ENCODE results near the gene CBX4. TPM values are rescaled to one million over a fixed set of nuclear protein-coding genes. Genes with fewer than 3 reads are reported as not detected.

The CBX4 gene
- total and polyA plus RNA-seq, 4 experiments from 2014 or later = 1.2 to 65.7 (median 37.2) TPM

- Mint-ChIP-seq H3K4me1 (peaks cover 8 to 27% (median 14%) of the 10 kb centered on the region in 4 donors), H3K27me3 (peaks cover 25 to 37% of the 10 kb centered on the region in 2 donors), H3K27ac (peak overlapping the region in 1 of 7 donors; percentile 68), H3K36me3 (peaks cover 0 to 3% of the 10 kb centered on the region in 2 donors), H3K4me3 (no peak overlapping the region), H3K9me3 (peaks cover 0 to 1% (median 0%) of the 10 kb centered on the region in 8 donors)
- Histone ChIP-seq H3K27ac (ENCODE audit: low read depth, low read length) (no peak overlapping the region), H3K27me3 (ENCODE audit: insufficient read depth, low read length) (peaks cover 23% of the 10 kb centered on the region), H3K9me3 (ENCODE audit: control insufficient read depth in 1 of 2, low read length in 2 of 2) (no peaks in the 10 kb centered on the region), H3K4me1 (ENCODE audit: insufficient read depth, low read length) (peaks cover 35% of the 10 kb centered on the region), H3K4me3 (ENCODE audit: low read length in 2 of 2) (no peak overlapping the region), H3K36me3 (ENCODE audit: insufficient read depth, low read length) (no peaks in the 10 kb centered on the region)
- intact Hi-C loops (cut with micrococcal nuclease) = no loop called here
- no peak for DNase-seq
- CTCF ChIA-PET (ENCODE audit: partially characterized antibody) = interaction anchor here (1.7 kb wide), 1 partner anchor 202 kb away, joined by 5 read pairs; no protein-coding TSS in a partner anchor
- POLR2A ChIA-PET (ENCODE audit: partially characterized antibody) = interaction anchor here (1.0 to 32.1 kb wide), 2 partner anchors 12 to 46 kb away, joined by 3 to 503 read pairs; partner anchors contain the start of gene CBX4
Observed at GRCh38 chr17:79791735-79792161, 47.5 kb downstream of the CBX4 start.

GRCh38 chr17:79790805-79791734 lies 48.2 kb downstream of the CBX4 start:
- ChIA-PET POLR2A (ENCODE audit: partially characterized antibody) (interaction anchor here (0.5 to 32.1 kb wide), 2 partner anchors 46 to 206 kb away, joined by 5 to 503 read pairs; partner anchors contain the start of gene CBX4), CTCF (ENCODE audit: partially characterized antibody) (interaction anchor here (1.7 to 2.2 kb wide), 2 partner anchors 192 to 202 kb away, joined by 5 read pairs; no protein-coding TSS in a partner anchor)
- no peak for DNase-seq
- Histone ChIP-seq H3K4me1 (ENCODE audit: insufficient read depth, low read length) (peaks cover 30% of the 10 kb centered on the region), H3K27me3 (ENCODE audit: insufficient read depth, low read length) (peaks cover 23% of the 10 kb centered on the region), H3K9me3 (ENCODE audit: control insufficient read depth in 1 of 2, low read length in 2 of 2) (no peaks in the 10 kb centered on the region), H3K36me3 (ENCODE audit: insufficient read depth, low read length) (no peaks in the 10 kb centered on the region), H3K27ac (ENCODE audit: low read depth, low read length) (no peak overlapping the region), H3K4me3 (ENCODE audit: low read length in 2 of 2) (no peak overlapping the region)
- Mint-ChIP-seq H3K27me3 (peaks cover 27 to 36% of the 10 kb centered on the region in 2 donors), H3K4me1 (peaks cover 5 to 20% (median 10%) of the 10 kb centered on the region in 4 donors), H3K4me3 (peak overlapping the region in 3 of 8 donors; percentile 7 to 43 (median 38)), H3K27ac (peak overlapping the region in 2 of 7 donors; percentile 18 to 23), H3K9me3 (peaks cover 0 to 1% (median 0%) of the 10 kb centered on the region in 8 donors), H3K36me3 (no peaks in the 10 kb centered on the region)
- intact Hi-C loops (cut with micrococcal nuclease) = loop anchor here (1.0 kb wide), 1 partner anchor 200 kb away; no protein-coding TSS in a partner anchor

GRCh38 chr17:79789943-79790804 lies 49.1 kb downstream of the CBX4 start:
- Mint-ChIP-seq H3K36me3 (no peaks in the 10 kb centered on the region), H3K9me3 (peaks cover 0 to 1% (median 0%) of the 10 kb centered on the region in 8 donors), H3K4me1 (peaks cover 2 to 16% (median 7%) of the 10 kb centered on the region in 4 donors), H3K27me3 (peaks cover 28 to 40% of the 10 kb centered on the region in 2 donors), H3K4me3 (peak overlapping the region in 1 of 8 donors; percentile 10), H3K27ac (no peak overlapping the region)
- ChIA-PET CTCF (ENCODE audit: partially characterized antibody) (interaction anchor here (0.8 to 2.2 kb wide), 13 partner anchors 12 to 218 kb away, joined by 3 to 8 read pairs (median 5); partner anchors contain the start of gene CBX2), POLR2A (ENCODE audit: partially characterized antibody) (interaction anchor here (0.7 to 32.1 kb wide), 2 partner anchors 47 to 49 kb away, joined by 3 to 503 read pairs; partner anchors contain the start of gene CBX4)
- H3K4me1 ChIP-seq (ENCODE audit: insufficient read depth, low read length) = peaks cover 25% of the 10 kb centered on the region
- intact Hi-C loops (cut with micrococcal nuclease) = loop anchor here (1.0 kb wide), 2 partner anchors 126 to 201 kb away; no protein-coding TSS in a partner anchor
- no peak for DNase-seq
- no peaks in the 10 kb centered on the region for H3K9me3 ChIP-seq (ENCODE audit: control insufficient read depth in 1 of 2, low read length in 2 of 2)
- no peak overlapping the region for H3K4me3 ChIP-seq (ENCODE audit: low read length in 2 of 2)
- H3K27me3 ChIP-seq (ENCODE audit: insufficient read depth, low read length) = peaks cover 23% of the 10 kb centered on the region
- no peaks in the 10 kb centered on the region for H3K36me3 ChIP-seq (ENCODE audit: insufficient read depth, low read length)
- no peak overlapping the region for H3K27ac ChIP-seq (ENCODE audit: low read depth, low read length)

- peaks cover 25% of the 10 kb centered on the region for H3K4me1 ChIP-seq (ENCODE audit: insufficient read depth, low read length)
- H3K4me1 Mint-ChIP-seq = peaks cover 2 to 16% (median 7%) of the 10 kb centered on the region in 4 donors
- POLR2A ChIA-PET (ENCODE audit: partially characterized antibody) = interaction anchor here (0.7 kb wide), 1 partner anchor 50 kb away, joined by 3 read pairs; the partner anchor contains the start of gene CBX4
- H3K27ac ChIP-seq (ENCODE audit: low read depth, low read length) = no peak overlapping the region
- H3K36me3 Mint-ChIP-seq = no peaks in the 10 kb centered on the region
- no peak overlapping the region for H3K4me3 ChIP-seq (ENCODE audit: low read length in 2 of 2)
- intact Hi-C loops (cut with micrococcal nuclease) = loop anchor here (1.0 kb wide), 1 partner anchor 127 kb away; no protein-coding TSS in a partner anchor
- no peak for DNase-seq
- H3K9me3 ChIP-seq (ENCODE audit: control insufficient read depth in 1 of 2, low read length in 2 of 2) = no peaks in the 10 kb centered on the region
- peaks cover 29 to 41% of the 10 kb centered on the region in 2 donors for H3K27me3 Mint-ChIP-seq
- H3K4me3 Mint-ChIP-seq = peak overlapping the region in 1 of 8 donors; percentile 36
- CTCF ChIA-PET (ENCODE audit: partially characterized antibody) = interaction anchor here (0.8 to 2.2 kb wide), 18 partner anchors 9 to 219 kb away, joined by 3 to 8 read pairs (median 4); partner anchors contain the start of gene CBX2
- peaks cover 23% of the 10 kb centered on the region for H3K27me3 ChIP-seq (ENCODE audit: insufficient read depth, low read length)
- peak overlapping the region in 1 of 7 donors; percentile 63 for H3K27ac Mint-ChIP-seq
- peaks cover 0 to 1% (median 0%) of the 10 kb centered on the region in 8 donors for H3K9me3 Mint-ChIP-seq
- no peaks in the 10 kb centered on the region for H3K36me3 ChIP-seq (ENCODE audit: insufficient read depth, low read length)
Observed at GRCh38 chr17:79788989-79789942, 50.0 kb downstream of the CBX4 start.

GRCh38 chr17:79788455-79788854 lies 50.8 kb downstream of the CBX4 start:
- CTCF ChIA-PET (ENCODE audit: partially characterized antibody) = interaction anchor here (0.9 to 2.2 kb wide), 12 partner anchors 10 to 220 kb away, joined by 3 to 8 read pairs (median 5); partner anchors contain the start of gene CBX2
- Histone ChIP-seq H3K9me3 (ENCODE audit: control insufficient read depth in 1 of 2, low read length in 2 of 2) (no peaks in the 10 kb centered on the region), H3K4me1 (ENCODE audit: insufficient read depth, low read length) (peaks cover 25% of the 10 kb centered on the region), H3K27ac (ENCODE audit: low read depth, low read length) (no peak overlapping the region), H3K27me3 (ENCODE audit: insufficient read depth, low read length) (peaks cover 23% of the 10 kb centered on the region), H3K36me3 (ENCODE audit: insufficient read depth, low read length) (no peaks in the 10 kb centered on the region), H3K4me3 (ENCODE audit: low read length in 2 of 2) (no peak overlapping the region)
- peaks cover 0 to 1% (median 0%) of the 10 kb centered on the region in 8 donors for H3K9me3 Mint-ChIP-seq
- H3K36me3 Mint-ChIP-seq = no peaks in the 10 kb centered on the region
- DNase-seq = no peak
- intact Hi-C loops (cut with micrococcal nuclease) = no loop called here
- POLR2A ChIA-PET (ENCODE audit: partially characterized antibody) = no interaction called here
- H3K27ac Mint-ChIP-seq = peak overlapping the region in 1 of 7 donors; percentile 10
- peaks cover 29 to 44% of the 10 kb centered on the region in 2 donors for H3K27me3 Mint-ChIP-seq
- peaks cover 2 to 16% (median 7%) of the 10 kb centered on the region in 4 donors for H3K4me1 Mint-ChIP-seq
- no peak overlapping the region for H3K4me3 Mint-ChIP-seq
